Measurements from ENCODE around the gene KRT16.
"Not testable (repeated sequence)": the region's sequence is repeated elsewhere in the genome, so short reads cannot be mapped to it uniquely, and the experiment has no call there.

KRT16 gene

GRCh38 chr17:41614767-41615166 is 2.2 kb upstream of the KRT16 start:
- not testable (repeated sequence) for DNase-seq (ENCODE audit: low read depth)

- DNase-seq (ENCODE audit: low read depth): no peak
Measured at GRCh38 chr17:41614098-41614497, 1.5 kb upstream of the KRT16 start.

GRCh38 chr17:41613277-41614082 is 913 bp upstream of the KRT16 start:
- DNase-seq (ENCODE audit: low read depth): no peak

GRCh38 chr17:41610965-41611640 is 1.5 kb downstream of the KRT16 start:
- no peak for DNase-seq (ENCODE audit: low read depth)

- not testable (repeated sequence) for DNase-seq (ENCODE audit: low read depth)
Measured at GRCh38 chr17:41610061-41610517, 2.5 kb downstream of the KRT16 start.

GRCh38 chr17:41606930-41607329 is 5.6 kb downstream of the KRT16 start:
- DNase-seq (ENCODE audit: low read depth): not testable (repeated sequence)

GRCh38 chr17:41602524-41602923 is 10.0 kb downstream of the KRT16 start:
- no peak for DNase-seq (ENCODE audit: low read depth)

- no peak for DNase-seq (ENCODE audit: low read depth)
Measured at GRCh38 chr17:41600318-41600717, 12.2 kb downstream of the KRT16 start.

GRCh38 chr17:41599680-41600079 is 12.9 kb downstream of the KRT16 start:
- no peak for DNase-seq (ENCODE audit: low read depth)

- no peak for DNase-seq (ENCODE audit: low read depth)
Measured at GRCh38 chr17:41595585-41595984, 17.0 kb downstream of the KRT16 start.

GRCh38 chr17:41594363-41594915 is 18.1 kb downstream of the KRT16 start:
- DNase-seq (ENCODE audit: low read depth): no peak

- DNase-seq (ENCODE audit: low read depth): no peak
Measured at GRCh38 chr17:41593306-41593981, 19.1 kb downstream of the KRT16 start.

GRCh38 chr17:41592601-41593305 is 19.8 kb downstream of the KRT16 start:
- DNase-seq (ENCODE audit: low read depth): no peak

GRCh38 chr17:41589301-41589700 is 23.3 kb downstream of the KRT16 start:
- DNase-seq (ENCODE audit: low read depth): no peak

GRCh38 chr17:41588126-41588810 is 24.3 kb downstream of the KRT16 start:
- no peak for DNase-seq (ENCODE audit: low read depth)

GRCh38 chr17:41586863-41587495 is 25.6 kb downstream of the KRT16 start, which contains the start of gene KRT14:
Gene KRT14 (minus strand): TSS chr17:41586895. CDS start chr17:41586834, 61 bp downstream.
- DNase-seq (ENCODE audit: low read depth): no peak

- DNase-seq (ENCODE audit: low read depth): no peak
Measured at GRCh38 chr17:41585301-41586056, 27.1 kb downstream of the KRT16 start.

GRCh38 chr17:41584331-41584927 is 28.1 kb downstream of the KRT16 start:
- not testable (repeated sequence) for DNase-seq (ENCODE audit: low read depth)

Data from GM04503 (cell line).